Central memory CD4-positive, alpha-beta T cell (primary cell): Measurements from ENCODE around the gene ATG7.
"Not testable (repeated sequence)": the region's sequence is repeated elsewhere in the genome, so short reads cannot be mapped to it uniquely, and the experiment has no call there.

Source experiments
- DNase-seq: peaks from one replicate; pipeline ENCODE4 v3.0.0; 2022

ATG7 gene

GRCh38 chr3:11511606-11512005, 239.4 kb downstream of the ATG7 start:
- not testable (repeated sequence) for DNase-seq

- DNase-seq: not testable (repeated sequence)
Measured at GRCh38 chr3:11513125-11513816, 241.1 kb downstream of the ATG7 start.

- DNase-seq: no peak
Measured at GRCh38 chr3:11513817-11514135, 241.6 kb downstream of the ATG7 start.

GRCh38 chr3:11514191-11514821, 242.1 kb downstream of the ATG7 start:
- no peak for DNase-seq

- DNase-seq: no peak
Measured at GRCh38 chr3:11517601-11518000, 245.4 kb downstream of the ATG7 start.

GRCh38 chr3:11521167-11521566, 249.0 kb downstream of the ATG7 start:
- no peak for DNase-seq

GRCh38 chr3:11522398-11522715, 250.2 kb downstream of the ATG7 start:
- DNase-seq: no peak

GRCh38 chr3:11522953-11523571, 250.9 kb downstream of the ATG7 start:
- no peak for DNase-seq

GRCh38 chr3:11523572-11524101, 251.4 kb downstream of the ATG7 start:
- DNase-seq: no peak

- not testable (repeated sequence) for DNase-seq
Measured at GRCh38 chr3:11526121-11526520, 253.9 kb downstream of the ATG7 start.

- no peak for DNase-seq
Measured at GRCh38 chr3:11529281-11529680, 257.1 kb downstream of the ATG7 start.

GRCh38 chr3:11530153-11530721, 258.0 kb downstream of the ATG7 start:
- no peak for DNase-seq

GRCh38 chr3:11532931-11533391, 260.8 kb downstream of the ATG7 start:
- DNase-seq: no peak

GRCh38 chr3:11534011-11534792, 262.0 kb downstream of the ATG7 start:
- DNase-seq: no peak

- no peak for DNase-seq
Measured at GRCh38 chr3:11534793-11535101, 262.6 kb downstream of the ATG7 start.

- DNase-seq: no peak
Measured at GRCh38 chr3:11535243-11535960, 263.2 kb downstream of the ATG7 start.

GRCh38 chr3:11536132-11536935, 264.1 kb downstream of the ATG7 start:
- DNase-seq: no peak

- no peak for DNase-seq
Measured at GRCh38 chr3:11536936-11537612, 264.9 kb downstream of the ATG7 start.

GRCh38 chr3:11538581-11538980, 266.4 kb downstream of the ATG7 start:
- DNase-seq: no peak

- no peak for DNase-seq
Measured at GRCh38 chr3:11539218-11539617, 267.0 kb downstream of the ATG7 start.

GRCh38 chr3:11539677-11540076, 267.5 kb downstream of the ATG7 start:
- no peak for DNase-seq
